GM19467 (cell line): ENCODE results near the gene RARB.

Source experiments
- ATAC-seq: cut with Tn5 transposase; IDR thresholded peaks from one replicate; pipeline ENCODE4 v1.9.1; 2021; ENCODE audit warnings: mild to moderate bottlenecking, moderate library complexity; ENCODE audit not compliant: unreplicated experiment

Gene RARB

DNA sequence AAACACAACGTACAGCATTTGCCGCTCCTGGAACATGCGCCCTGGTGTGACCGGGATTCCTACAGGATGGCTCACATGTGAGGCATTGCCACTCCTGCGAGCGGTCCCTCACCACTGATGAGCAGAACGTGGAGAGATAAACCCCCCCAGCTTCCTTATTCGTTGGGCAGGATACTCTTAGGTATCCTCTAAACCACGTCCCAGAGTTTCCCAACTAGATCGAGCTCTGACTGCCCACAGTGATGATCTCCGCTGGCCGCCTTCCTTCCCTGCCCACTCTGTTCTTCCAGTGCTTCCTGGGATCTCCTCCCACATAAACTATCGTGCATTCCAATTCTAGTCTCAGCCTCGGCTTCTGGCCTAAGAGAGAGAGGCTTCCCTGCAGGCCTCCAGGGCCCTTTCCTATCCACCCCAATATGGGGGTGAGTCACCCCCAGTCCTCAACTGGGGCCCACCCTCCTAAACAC, 144.9 kb downstream of the RARB start:
- no peak for ATAC-seq

DNA sequence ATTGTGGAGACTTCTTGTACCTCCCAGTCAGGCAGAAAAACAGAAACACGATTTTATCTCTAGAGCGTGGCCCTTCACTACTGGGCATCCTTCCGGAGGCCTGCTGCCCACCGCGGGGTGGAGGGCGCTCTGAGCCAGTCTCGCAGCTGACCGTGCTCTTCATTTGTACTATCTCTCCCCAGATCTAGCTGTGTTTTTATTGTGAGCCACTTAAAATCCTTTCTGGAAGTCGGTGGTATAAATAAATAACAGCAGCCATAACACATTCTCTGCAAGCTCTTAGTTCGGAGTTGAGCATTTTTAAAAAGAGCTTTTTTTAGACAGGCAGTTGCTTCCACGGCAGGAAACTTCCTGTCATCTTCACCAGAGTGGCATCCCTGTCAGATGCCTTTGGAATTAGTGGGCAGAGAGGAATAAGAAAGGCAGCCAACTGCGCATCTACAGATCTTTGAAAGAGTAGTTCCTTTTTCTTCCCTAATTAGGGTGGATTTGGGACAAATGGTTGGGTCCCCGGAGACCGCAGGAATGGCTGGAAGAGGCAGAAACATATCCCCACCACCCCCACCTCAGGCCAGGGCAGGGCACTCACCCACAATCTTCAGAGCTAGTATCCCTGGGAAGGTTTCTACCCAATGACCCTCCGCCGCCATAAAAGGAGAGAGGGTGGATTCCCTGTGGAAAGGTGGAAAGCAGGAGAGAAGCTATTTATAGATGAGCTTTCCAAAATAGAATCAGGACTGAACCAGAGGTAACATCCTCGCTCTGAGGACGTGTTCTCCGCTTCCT, 145.5 kb downstream of the RARB start:
- no peak for ATAC-seq

- ATAC-seq, result no peak
Measured at GRCh38 chr3:25574172-25574765, 146.2 kb downstream of the RARB start.

- no peak for ATAC-seq
Measured at GRCh38 chr3:25575001-25575400, 146.9 kb downstream of the RARB start.

DNA sequence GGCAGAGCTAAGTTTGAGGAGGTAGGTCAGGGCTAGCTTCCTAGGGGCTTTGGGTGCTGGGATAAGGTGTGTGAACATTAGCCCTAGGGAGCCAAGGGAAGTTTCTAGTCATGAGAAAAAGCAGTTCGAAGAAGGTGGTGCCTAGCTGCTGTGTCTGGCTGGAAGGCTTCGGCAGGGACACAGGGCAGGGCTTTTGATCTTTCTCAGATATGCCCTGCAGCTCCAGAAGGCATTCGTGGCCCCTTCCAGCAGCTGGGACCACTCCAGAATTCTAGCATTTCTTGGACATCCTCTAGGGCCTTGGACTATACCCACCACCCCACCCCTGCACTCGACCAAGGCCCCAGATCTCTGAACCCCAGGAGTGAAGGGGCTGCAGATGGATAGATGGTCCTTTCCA, 148.1 kb downstream of the RARB start:
- no peak for ATAC-seq

DNA sequence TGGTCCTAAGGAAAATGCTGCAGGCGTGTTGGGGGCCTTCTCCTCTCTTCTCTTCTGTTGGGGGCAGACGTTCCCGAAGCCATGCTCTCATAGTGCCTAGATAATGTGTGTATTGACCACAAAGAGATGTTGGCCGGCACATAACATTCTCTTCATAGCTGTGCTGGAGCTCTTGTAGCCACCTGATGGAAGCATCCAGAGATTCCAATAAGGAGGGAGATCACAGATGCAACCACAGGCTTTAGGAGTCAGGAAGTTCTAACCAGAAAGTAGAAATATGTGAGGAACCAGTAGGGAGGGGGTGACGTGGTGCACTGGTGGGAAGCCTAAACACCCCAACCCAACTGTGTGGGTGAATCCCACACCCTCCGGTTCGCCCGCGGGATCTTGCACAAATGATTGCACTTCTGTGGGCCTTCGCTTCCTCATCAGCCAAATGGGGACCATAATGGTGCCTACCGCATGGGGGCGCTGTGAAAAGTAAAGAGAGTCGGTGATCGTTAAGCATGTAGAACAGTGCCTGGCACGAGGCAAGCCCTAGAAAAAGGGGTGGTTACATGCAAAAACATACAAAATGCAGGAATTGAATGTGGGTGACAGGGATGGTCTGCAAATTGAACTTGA, 148.9 kb downstream of the RARB start:
- no peak for ATAC-seq

- no peak for ATAC-seq
Measured at GRCh38 chr3:25578059-25578458, 150.0 kb downstream of the RARB start.

DNA sequence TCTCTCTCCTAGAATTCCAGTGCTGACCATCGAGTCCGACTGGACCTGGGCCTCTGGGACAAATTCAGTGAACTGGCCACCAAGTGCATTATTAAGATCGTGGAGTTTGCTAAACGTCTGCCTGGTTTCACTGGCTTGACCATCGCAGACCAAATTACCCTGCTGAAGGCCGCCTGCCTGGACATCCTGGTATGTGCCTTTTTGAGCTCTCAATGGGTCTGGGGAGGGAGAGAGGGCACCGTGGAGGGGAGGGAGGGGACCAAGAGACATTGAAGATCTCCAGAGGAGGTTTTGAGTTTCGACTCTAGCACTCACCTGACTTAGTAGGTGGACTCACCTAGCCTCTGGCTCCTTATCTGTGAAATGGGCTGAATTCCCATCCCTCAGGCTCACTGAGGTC, 152.5 kb downstream of the RARB start:
- no peak for ATAC-seq

- no peak for ATAC-seq
Measured at GRCh38 chr3:25581335-25581734, 153.3 kb downstream of the RARB start.

DNA sequence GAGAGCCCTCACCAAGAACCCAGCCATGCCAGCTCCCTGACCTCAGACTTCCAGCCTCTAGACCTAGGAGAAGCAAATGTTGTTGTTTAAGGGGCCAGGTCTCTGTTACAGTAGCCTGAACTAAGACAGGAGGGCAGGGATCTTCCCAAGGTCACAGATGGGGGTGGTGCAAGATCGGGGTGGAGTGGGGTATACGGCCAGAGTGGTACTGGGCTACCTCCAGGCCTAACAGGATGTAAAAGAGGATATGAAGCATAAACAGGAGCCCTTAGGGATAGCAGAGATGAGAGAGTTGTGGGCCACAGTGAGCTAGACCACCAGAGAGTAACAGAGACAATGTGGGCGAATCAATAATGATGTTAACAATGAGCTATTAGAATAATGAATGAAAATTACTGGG, 153.8 kb downstream of the RARB start:
- ATAC-seq, result no peak

- ATAC-seq, result no peak
Measured at GRCh38 chr3:25582242-25582641, 154.2 kb downstream of the RARB start.

DNA sequence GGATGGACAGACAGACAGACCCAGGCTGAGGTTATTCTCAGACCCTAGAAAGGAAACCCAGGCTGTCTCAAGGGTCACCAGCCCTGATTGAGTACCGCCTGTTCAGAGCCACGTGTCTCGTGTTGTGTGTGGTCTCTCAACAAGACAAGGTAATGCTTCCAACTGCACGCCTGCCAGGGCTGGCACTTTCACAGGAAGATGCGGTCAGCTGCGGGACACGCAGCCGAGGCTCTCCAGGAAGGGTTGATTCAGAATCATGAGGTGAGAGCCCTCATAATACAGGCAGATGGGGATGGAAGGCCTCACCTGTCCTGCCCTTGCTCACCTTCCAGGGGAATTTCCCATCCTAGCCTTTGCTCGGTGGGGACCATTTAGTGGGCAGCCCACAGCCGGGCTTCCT, 155.3 kb downstream of the RARB start:
- ATAC-seq, result no peak

DNA sequence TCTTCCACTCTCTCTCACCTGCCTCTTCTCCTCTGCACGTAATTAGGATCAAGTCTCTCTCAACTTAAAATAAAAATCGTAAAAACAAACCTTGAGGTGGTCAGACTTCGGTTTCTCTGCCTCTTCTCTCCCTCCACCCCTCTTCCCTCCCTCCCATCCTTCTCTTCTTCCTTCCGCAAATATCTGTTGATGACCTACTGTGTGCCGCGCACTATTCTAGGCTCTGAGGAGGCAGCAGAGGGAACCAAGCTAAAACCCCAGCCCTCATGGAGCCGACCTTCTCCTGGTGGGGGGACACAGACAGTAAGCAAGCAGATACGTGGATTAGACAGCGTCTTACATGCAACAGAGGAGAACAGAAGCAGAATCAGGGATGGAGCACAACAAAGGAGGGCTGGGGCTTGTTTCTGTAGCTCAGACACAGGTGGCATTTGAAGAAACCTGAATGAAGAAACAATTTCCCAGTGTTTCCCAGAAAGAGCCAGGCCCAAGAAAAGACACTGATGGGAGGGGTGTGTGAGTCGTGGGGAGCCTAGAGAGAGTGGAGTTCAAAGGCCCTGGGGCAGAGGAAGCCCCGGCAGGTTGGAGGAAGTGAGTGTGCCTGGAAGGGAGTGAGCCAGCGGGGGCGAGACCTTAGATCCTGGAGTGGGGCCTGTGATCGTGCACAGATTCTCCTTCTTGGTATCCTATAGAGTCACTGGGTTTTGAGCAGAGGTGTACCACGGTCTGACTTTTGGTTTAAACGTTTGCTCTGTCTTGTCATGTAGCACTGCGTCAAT, 156.1 kb downstream of the RARB start:
- no peak for ATAC-seq

- no peak for ATAC-seq
Measured at GRCh38 chr3:25585361-25586166, 157.5 kb downstream of the RARB start.

DNA sequence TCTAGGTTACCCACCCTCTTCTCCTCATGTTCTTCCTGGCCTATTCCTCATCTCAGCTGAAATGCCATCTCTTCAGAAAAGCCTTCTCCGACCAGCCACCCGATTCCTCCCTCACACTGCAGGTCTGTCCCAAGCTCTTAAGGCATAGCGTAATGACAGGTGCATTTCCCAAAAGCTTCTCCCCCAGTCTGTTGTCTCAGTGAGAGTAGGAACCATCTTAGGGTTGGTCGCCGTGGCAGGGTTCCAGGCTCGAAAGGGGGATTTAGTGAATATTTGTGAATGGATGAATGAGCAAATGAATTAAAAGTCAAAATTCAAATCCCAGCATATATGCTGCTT, 158.1 kb downstream of the RARB start:
- no peak for ATAC-seq

DNA sequence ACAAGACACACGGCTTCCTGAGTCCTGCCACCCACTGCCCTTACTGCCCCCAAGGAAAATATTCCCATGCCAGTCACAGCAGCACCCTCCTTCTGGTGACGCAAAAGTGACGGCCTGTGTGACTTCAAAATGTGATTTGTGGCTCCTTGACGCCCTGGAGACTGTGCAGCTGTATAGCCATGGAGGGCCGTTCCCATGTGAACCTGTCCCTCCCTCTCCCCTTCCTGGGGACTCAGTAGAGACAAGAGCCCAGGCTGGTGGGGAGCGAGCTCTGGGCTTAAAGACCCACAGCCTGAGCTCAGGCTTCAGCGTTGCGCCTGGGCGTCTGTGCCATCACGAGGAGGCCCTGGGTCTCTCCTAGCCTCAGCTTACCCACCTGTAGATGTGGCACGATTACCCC, 158.5 kb downstream of the RARB start:
- ATAC-seq, result no peak

GRCh38 chr3:25587094-25587493, 159.0 kb downstream of the RARB start:
- no peak for ATAC-seq

GRCh38 chr3:25587526-25587925, 159.5 kb downstream of the RARB start:
- no peak for ATAC-seq

DNA sequence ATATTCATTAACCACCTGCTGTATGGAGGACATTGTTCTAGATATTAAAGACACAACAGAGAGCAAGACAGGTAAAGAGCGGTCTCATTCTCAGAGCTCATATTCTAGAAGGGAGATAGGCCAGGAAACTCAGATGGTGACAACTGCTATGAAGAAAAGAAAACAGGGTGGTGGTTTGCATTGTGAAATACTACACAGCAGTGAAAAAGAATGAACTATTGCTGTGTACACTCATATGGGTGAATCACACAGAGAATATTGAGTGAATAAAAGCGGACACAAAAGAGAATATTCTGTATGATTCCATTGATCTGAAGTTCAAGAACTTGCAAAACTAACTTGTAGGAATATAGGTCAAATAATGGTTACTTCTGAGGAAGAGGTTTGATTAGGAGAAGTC, 159.9 kb downstream of the RARB start:
- no peak for ATAC-seq

DNA sequence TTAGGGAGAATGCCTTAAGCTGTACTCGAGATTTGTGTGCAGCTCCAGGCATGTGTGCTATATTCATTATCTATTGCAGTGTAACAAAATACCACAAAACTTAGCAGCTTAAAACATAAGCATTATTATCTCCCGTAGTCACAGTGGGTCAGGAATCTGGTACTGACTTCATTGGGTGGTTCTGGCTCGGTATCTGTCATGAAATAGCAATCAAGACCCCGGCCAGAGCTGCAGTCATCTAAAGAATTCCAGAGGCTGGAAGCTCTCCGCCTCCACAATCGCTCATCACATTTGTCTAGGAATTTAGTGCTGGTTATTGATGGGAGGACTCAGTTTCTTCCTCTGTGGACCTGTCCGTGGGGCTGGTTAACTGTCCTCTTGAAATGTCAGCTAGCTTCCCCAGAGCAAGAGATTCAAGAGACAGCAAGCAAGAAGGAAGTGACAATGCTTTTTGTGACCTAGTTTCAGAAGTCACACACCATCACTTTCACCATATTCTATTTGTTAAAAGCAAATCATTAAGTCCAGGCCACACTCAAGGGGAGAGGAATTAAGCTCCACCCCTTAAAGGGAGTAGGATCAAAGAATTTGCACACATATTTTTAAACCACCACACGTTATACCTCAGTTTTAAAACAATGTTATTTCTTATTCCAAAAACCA, 160.5 kb downstream of the RARB start:
- no peak for ATAC-seq
